HEK293T (cell line): ENCODE measurements around the gene AMH.

Experiments
- CTCF ChIA-PET: fragments of 350-600 bp; formaldehyde crosslinking; extraction: SDS; loops from one replicate; lab custom pipeline; 2021; ENCODE audit warnings: antibody characterized with exemption, inconsistent platforms; lab: Yijun Ruan, JAX
- POLR2A ChIA-PET: fragments of 350-600 bp; formaldehyde crosslinking; extraction: SDS; loops from one replicate; lab custom pipeline; 2020; ENCODE audit warnings: antibody characterized with exemption, inconsistent platforms; lab: Yijun Ruan, JAX
- DNase-seq: peaks from one replicate; pipeline ENCODE4 v3.0.0; 2012; ENCODE audit warnings: mixed read lengths; ENCODE audit errors: extremely low spot score
- BHLHE40 ChIP-seq: fragments of 450-650 bp; IDR thresholded peaks from 2 replicates; pipeline ENCODE4 v1.6.1; 2016; ENCODE audit warnings: mild to moderate bottlenecking, moderate library complexity, borderline replicate concordance
- CTBP1 ChIP-seq: fragments of 450-650 bp; IDR thresholded peaks from 2 replicates; pipeline ENCODE4 v1.6.1; 2016; ENCODE audit warnings: borderline replicate concordance
- ELF4 ChIP-seq: fragments of 450-650 bp; IDR thresholded peaks from 2 replicates; pipeline ENCODE4 v1.6.1; 2017; ENCODE audit warnings: antibody characterized with exemption
- FOXA1 ChIP-seq: fragments of 450-650 bp; IDR thresholded peaks from 2 replicates; pipeline ENCODE4 v1.6.1; 2016; ENCODE audit warnings: mild to moderate bottlenecking
- FOXK2 ChIP-seq: fragments of 450-650 bp; IDR thresholded peaks from 2 replicates; pipeline ENCODE4 v1.6.1; 2016; ENCODE audit warnings: mild to moderate bottlenecking
- FOXM1 ChIP-seq: fragments of 450-650 bp; IDR thresholded peaks from 2 replicates; pipeline ENCODE4 v1.6.1; 2017; ENCODE audit warnings: mild to moderate bottlenecking, borderline replicate concordance
- HDGF ChIP-seq: fragments of 450-650 bp; IDR thresholded peaks from 2 replicates; pipeline ENCODE4 v1.6.1; 2017; ENCODE audit warnings: antibody characterized with exemption, borderline replicate concordance
- L3MBTL2 ChIP-seq: fragments of 450-650 bp; conservative IDR thresholded peaks from 2 replicates; pipeline ENCODE4 v1.6.1; 2016; ENCODE audit warnings: mild to moderate bottlenecking
- LEF1 ChIP-seq: fragments of 450-650 bp; IDR thresholded peaks from 2 replicates; pipeline ENCODE4 v1.6.1; 2017; ENCODE audit warnings: mild to moderate bottlenecking, borderline replicate concordance
- NFRKB ChIP-seq: fragments of 450-650 bp; IDR thresholded peaks from 2 replicates; pipeline ENCODE4 v1.6.1; 2016; ENCODE audit warnings: mild to moderate bottlenecking, moderate library complexity
- SP1 ChIP-seq: fragments of 450-650 bp; IDR thresholded peaks from 2 replicates; pipeline ENCODE4 v1.6.1; 2017
- SUZ12 ChIP-seq: fragments of 450-650 bp; IDR thresholded peaks from 2 replicates; pipeline ENCODE4 v1.6.1; 2016; ENCODE audit warnings: mild to moderate bottlenecking
- TARDBP ChIP-seq: fragments of 450-650 bp; IDR thresholded peaks from 2 replicates; pipeline ENCODE4 v1.6.1; 2016
- ZNF384 ChIP-seq: fragments of 450-650 bp; IDR thresholded peaks from 2 replicates; pipeline ENCODE4 v1.6.1; 2016
- TF ChIP-seq, protein P1 (sequence below): fragments of 450-650 bp; IDR thresholded peaks from 2 replicates; pipeline ENCODE4 v1.6.1; 2016

The AMH gene

DNA sequence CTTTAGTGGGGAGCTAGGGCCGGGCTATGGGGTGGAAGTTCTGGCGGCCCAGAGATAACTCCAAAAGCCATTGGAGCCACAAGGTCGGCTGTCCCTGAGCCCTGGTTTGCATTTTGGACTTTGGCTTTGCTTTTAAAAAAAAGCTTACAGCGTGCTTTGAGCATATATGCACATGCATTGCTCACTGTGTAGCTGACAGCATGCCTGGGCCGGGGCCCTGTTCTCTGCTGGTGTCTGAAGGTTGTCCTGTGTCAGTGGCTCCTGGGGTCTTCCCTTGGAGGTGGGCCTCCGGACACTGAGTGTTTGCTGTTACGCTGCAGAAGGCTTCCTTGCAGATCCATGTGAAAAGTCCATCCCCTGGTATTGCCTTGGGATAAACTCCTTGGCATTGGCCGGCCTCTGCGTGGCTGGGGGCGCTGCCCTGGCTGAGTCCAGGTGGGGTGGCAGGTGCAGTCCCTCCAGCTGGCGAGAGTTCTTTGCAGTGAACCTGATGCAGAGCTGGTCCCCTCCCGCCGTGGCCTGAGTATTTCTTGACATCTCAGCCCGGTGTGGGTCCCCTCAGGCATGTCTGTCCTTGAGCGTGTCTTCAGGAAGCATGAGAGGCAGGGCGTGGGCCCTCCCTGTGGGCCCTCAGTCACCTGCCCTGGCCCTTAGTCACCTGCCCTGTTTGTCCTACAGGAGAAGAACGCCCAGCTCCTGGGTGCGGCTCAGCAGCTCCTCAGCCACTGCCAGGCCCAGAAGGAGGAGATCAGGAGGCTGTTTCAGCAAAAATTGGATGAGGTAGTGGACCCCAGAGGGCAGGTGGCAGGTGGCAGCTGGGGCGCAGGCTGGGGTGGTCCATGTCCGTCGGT is 36.0 kb upstream of the AMH start:
- CTCF ChIA-PET: no interaction called here
- DNase-seq: no peak
- POLR2A ChIA-PET: no interaction called here
- TF ChIP-seq LEF1 (no peak), ZNF384 (no peak), CTBP1 (no peak), TARDBP (no peak), L3MBTL2 (no peak), HDGF (no peak), SP1 (no peak), FOXM1 (no peak), ELF4 (no peak), BHLHE40 (no peak), FOXK2 (no peak), SUZ12 (no peak), FOXA1 (no peak)
- TF ChIP-seq, protein P1, sequence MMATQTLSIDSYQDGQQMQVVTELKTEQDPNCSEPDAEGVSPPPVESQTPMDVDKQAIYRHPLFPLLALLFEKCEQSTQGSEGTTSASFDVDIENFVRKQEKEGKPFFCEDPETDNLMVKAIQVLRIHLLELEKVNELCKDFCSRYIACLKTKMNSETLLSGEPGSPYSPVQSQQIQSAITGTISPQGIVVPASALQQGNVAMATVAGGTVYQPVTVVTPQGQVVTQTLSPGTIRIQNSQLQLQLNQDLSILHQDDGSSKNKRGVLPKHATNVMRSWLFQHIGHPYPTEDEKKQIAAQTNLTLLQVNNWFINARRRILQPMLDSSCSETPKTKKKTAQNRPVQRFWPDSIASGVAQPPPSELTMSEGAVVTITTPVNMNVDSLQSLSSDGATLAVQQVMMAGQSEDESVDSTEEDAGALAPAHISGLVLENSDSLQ: no peak

DNA sequence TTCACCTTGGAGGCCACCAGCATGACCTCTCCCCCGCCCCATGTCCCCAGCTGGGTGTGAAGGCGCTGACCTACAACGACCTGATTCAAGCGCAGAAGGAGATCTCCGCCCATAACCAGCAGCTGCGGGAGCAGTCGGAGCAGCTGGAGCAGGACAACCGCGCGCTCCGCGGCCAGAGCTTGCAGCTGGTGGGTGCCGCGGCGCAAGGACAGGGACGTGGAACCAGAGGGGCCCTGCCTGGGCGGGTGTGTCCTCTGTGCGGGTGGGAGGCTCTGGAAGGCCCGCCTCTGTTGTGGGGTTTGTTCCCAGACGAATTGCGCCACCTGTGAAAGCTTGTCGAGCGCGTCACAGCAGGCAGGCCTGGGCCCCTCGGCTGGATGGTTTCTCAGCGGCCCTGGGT is 35.3 kb upstream of the AMH start:
- no peak for TF ChIP-seq ELF4
- TF ChIP-seq SP1: no peak
- ChIA-PET POLR2A (no interaction called here), CTCF (no interaction called here)
- DNase-seq: no peak

DNA sequence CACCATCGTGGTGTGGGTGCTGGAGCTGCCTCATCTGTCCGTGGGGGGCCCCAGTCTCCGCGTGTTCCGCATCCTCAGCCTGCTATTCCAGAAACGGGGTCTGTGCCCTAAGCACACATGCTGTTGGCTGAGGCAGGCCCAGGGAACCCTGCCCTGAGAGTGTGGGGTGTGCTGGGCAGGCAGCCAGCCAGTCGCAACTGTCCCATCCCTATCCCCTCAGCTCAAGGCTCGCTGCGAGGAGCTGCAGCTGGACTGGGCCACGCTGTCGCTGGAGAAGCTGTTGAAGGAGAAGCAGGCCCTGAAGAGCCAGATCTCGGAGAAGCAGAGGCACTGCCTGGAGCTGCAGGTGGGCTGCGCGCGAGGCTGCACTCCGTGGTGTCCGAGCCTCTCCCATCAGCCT is 34.9 kb upstream of the AMH start:
- ChIA-PET POLR2A (interaction anchor here (1.1 kb wide), 1 partner anchor 37 kb away, joined by 3 read pairs; no protein-coding TSS in a partner anchor), CTCF (no interaction called here)
- no peak for TF ChIP-seq TARDBP
- TF ChIP-seq CTBP1: no peak
- TF ChIP-seq L3MBTL2: no peak
- TF ChIP-seq FOXA1: no peak
- TF ChIP-seq ELF4: no peak
- TF ChIP-seq SUZ12: no peak
- DNase-seq: no peak

DNA sequence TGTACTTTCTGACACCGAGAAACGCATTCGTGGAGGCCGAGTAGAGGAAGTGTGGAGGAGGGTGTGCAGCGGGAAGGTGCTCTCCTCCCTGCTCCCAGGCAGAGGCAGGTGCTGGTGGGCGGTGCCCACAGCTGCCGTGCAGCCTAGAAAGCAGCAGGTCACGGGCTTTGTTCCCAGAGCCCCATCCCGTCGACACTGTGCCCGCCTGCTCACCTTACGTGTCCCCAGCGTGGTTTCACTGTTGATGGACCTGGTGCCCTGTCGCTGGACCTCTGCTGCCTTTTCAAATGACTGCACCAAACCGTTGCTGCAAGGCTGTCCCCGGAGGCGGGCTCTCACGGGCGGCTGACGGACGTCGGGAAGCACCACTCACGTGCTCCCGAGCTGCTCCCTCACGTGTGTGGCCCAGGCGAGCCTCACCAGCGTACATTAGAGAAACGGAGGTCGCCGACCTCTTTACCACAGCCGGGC is 33.8 kb upstream of the AMH start:
- CTCF ChIA-PET: interaction anchor here (1.0 kb wide), 1 partner anchor 59 kb away, joined by 3 read pairs; no protein-coding TSS in a partner anchor
- POLR2A ChIA-PET: interaction anchor here (1.1 kb wide), 1 partner anchor 38 kb away, joined by 3 read pairs; no protein-coding TSS in a partner anchor
- TF ChIP-seq, protein P1: peak; percentile 83
- TF ChIP-seq SP1 (no peak), TARDBP (no peak), CTBP1 (no peak), SUZ12 (no peak)
- no peak for DNase-seq

DNA sequence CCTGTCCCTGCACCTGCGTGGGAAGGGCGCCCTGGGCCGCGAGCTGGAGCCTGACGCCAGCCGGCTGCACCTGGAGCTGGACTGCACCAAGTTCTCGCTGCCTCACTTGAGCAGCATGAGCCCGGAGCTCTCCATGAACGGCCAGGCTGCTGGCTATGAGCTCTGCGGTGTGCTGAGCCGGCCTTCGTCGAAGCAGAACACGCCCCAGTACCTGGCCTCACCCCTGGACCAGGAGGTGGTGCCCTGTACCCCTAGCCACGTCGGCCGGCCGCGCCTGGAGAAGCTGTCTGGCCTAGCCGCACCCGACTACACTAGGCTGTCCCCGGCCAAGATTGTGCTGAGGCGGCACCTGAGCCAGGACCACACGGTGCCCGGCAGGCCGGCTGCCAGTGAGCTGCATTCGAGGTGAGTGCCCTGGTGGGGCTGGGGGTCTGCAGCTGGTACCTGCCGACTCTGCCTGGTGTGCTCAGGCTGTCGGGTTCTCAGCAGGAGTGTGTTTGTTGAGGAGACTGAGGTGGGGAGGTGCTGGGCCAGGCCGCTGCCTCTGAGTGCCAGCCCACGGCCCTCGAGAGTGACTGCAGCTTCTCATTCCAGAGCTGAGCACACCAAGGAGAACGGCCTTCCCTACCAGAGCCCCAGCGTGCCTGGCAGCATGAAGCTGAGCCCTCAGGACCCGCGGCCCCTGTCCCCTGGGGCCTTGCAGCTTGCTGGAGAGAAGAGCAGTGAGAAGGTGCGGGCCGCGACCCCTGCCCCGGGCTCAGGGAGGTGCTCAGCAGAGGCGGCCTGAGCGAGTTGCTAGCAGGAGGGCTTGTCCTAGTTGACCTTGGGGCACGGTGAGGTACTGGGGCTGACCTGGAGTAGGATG is 32.5 kb upstream of the AMH start:
- POLR2A ChIA-PET: interaction anchor here (0.8 kb wide), 1 partner anchor 17 kb away, joined by 4 read pairs; no protein-coding TSS in a partner anchor
- no peak for DNase-seq
- no peak for TF ChIP-seq LEF1
- TF ChIP-seq TARDBP: no peak
- TF ChIP-seq FOXM1: no peak
- TF ChIP-seq NFRKB: no peak
- no peak for TF ChIP-seq L3MBTL2
- no peak for TF ChIP-seq FOXK2
- no peak for TF ChIP-seq ZNF384
- TF ChIP-seq HDGF: no peak
- TF ChIP-seq SP1: no peak
- TF ChIP-seq SUZ12: no peak
- no peak for TF ChIP-seq BHLHE40
- no peak for TF ChIP-seq FOXA1
- TF ChIP-seq, protein P1: no peak
- CTCF ChIA-PET: interaction anchor here (1.0 kb wide), 1 partner anchor 60 kb away, joined by 3 read pairs; no protein-coding TSS in a partner anchor

DNA sequence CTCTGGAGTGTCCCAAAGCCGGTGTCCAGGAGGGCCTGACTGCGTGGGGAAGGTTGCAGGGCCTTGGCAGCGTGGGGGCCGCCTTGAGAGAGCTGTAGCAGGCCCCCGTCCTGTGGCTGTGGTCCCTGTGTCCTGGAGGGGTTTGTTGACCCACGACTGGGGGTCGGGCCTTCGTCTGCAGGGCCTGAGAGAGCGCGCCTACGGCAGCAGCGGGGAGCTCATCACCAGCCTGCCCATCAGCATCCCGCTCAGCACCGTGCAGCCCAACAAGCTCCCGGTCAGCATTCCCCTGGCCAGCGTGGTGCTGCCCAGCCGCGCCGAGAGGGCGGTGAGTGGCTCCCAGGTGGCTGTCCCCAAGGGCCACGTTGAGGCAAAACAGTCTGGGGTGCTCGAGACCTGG is 31.5 kb upstream of the AMH start:
- ChIA-PET POLR2A (no interaction called here), CTCF (no interaction called here)
- TF ChIP-seq L3MBTL2 (no peak), SP1 (no peak), CTBP1 (no peak), BHLHE40 (no peak), FOXM1 (no peak)
- no peak for DNase-seq
